K562 (cell line): ENCODE data around the gene TIMM8A. TPM values are rescaled to one million over a fixed set of nuclear protein-coding genes. Genes with fewer than 3 reads are reported as not detected.
"Not testable (repeated sequence)": the region's sequence is repeated elsewhere in the genome, so short reads cannot be mapped to it uniquely, and the experiment has no call there.

ENCODE experiments used
- ATAC-seq: fragments of 200-7000 bp; cut with Tn5 transposase; 3 replicates; pipeline ENCODE4 v1.9.1; 2020; ENCODE audit warnings: moderate library complexity
- BruUV-seq: library from RNA; stranded (reverse); fragments of 400-500 nt; replicated peaks from 2 replicates; lab custom pipeline; 2021; lab: Mats Ljungman, UMichigan
- CTCF ChIA-PET: fragments of 300-600 bp; formaldehyde crosslinking; extraction: SDS; loops from one replicate; lab custom pipeline; 2021; ENCODE audit warnings: low intra/inter-chr PET ratio; lab: Yijun Ruan, JAX
- POLR2A ChIA-PET: fragments of 300-600, 350-650 bp; sonication (Branson Sonifier 250); formaldehyde crosslinking; extraction: SDS; loops from one replicate; lab custom pipeline; 2021; ENCODE audit warnings: antibody characterized with exemption, inconsistent platforms; lab: Yijun Ruan, JAX
- DNase-seq, 4 experiments: peaks; one replicate each; pipeline versions ENCODE4 v3.0.0 to v3.0.0-alpha.2; 2011 to 2018; ENCODE audit warnings: low spot score in 3 of 4, mixed read lengths in 3 of 4; ENCODE audit errors: extremely low read depth in 1 of 4
- FAIRE-seq: peaks from 2 replicates; lab custom pipeline; 2011; peaks lifted over from hg19 to GRCh38; lab: Jason Lieb, UNC
- H2AFZ ChIP-seq: 2 replicates; pipeline ENCODE4 v1.6.0; 2011; ENCODE audit warnings: low read depth, low read length, control low read depth, inconsistent platforms
- H3K27ac ChIP-seq: fragments of 200-600 bp; 3 replicates; pipeline ENCODE4 v1.8.0; 2011; ENCODE audit warnings: low read depth, mild to moderate bottlenecking, control low read depth, inconsistent platforms, low read length, moderate library complexity, mixed read lengths; ENCODE audit errors: extremely low read depth
- H3K27me3 ChIP-seq, 2 experiments: fragments of 300-600 bp in 1 of 2; 2 replicates in 1 of 2; 3 replicates in 1 of 2; pipeline versions ENCODE4 v1.6.0 to v1.8.0; 2011; ENCODE audit warnings: inconsistent platforms in 2 of 2, low read length in 2 of 2, mild to moderate bottlenecking in 1 of 2, mixed read lengths in 1 of 2, moderate library complexity in 1 of 2; ENCODE audit not compliant: control insufficient read depth in 2 of 2, insufficient read depth in 2 of 2
- H3K36me3 ChIP-seq: fragments of 300-600 bp; 3 replicates; pipeline ENCODE4 v1.8.0; 2011; ENCODE audit warnings: mild to moderate bottlenecking, low read length, inconsistent platforms; ENCODE audit not compliant: control insufficient read depth, insufficient read depth
- H3K4me1 ChIP-seq, 2 experiments: fragments of 200-600 bp in 1 of 2; replicated peaks in 1 of 2; 2 replicates in 1 of 2; 3 replicates in 1 of 2; pipeline versions ENCODE4 v1.5.1 to v1.8.0; 2011; ENCODE audit warnings: inconsistent platforms in 2 of 2, low read length in 2 of 2, mild to moderate bottlenecking in 1 of 2, mixed read lengths in 1 of 2, moderate library complexity in 1 of 2; ENCODE audit not compliant: control insufficient read depth in 2 of 2, insufficient read depth in 2 of 2
- H3K4me2 ChIP-seq: 2 replicates; pipeline ENCODE4 v1.6.1; 2011; ENCODE audit warnings: low read length, control low read depth, inconsistent platforms, mixed read lengths; ENCODE audit not compliant: insufficient read depth
- H3K4me3 ChIP-seq: fragments of 200-600 bp; sonication (generic), shearing (Covaris generic); 2 replicates; pipeline ENCODE4 v1.5.1; 2016; ENCODE audit warnings: control low read depth, inconsistent platforms
- H3K79me2 ChIP-seq: fragments of 200-600 bp; 3 replicates; pipeline ENCODE4 v1.8.0; 2011; ENCODE audit warnings: low read length, inconsistent platforms; ENCODE audit not compliant: control insufficient read depth, insufficient read depth
- H3K9ac ChIP-seq, 2 experiments: 2 replicates each; pipeline versions ENCODE4 v1.6.0 to v1.6.1; 2011; ENCODE audit warnings: low read depth in 2 of 2, low read length in 2 of 2, control low read depth in 1 of 2, inconsistent platforms in 1 of 2, mild to moderate bottlenecking in 1 of 2, mixed read lengths in 1 of 2; ENCODE audit not compliant: insufficient read depth in 1 of 2
- H3K9me1 ChIP-seq: one replicate; pipeline ENCODE4 v1.6.0; 2011; ENCODE audit warnings: inconsistent platforms, mild to moderate bottlenecking, low read length, moderate library complexity; ENCODE audit not compliant: control insufficient read depth, insufficient read depth
- H3K9me3 ChIP-seq: replicated peaks from 2 replicates; pipeline ENCODE4 v1.5.1; 2011; ENCODE audit warnings: low read depth, low read length, inconsistent platforms; ENCODE audit not compliant: control insufficient read depth, insufficient read depth
- H4K20me1 ChIP-seq: replicated peaks from 2 replicates; pipeline ENCODE4 v1.6.1; 2011; ENCODE audit warnings: low read length, inconsistent platforms, mixed read lengths; ENCODE audit not compliant: control insufficient read depth, insufficient read depth
- HMG20A ChIP-seq: fragments of 450-650 bp; formaldehyde crosslinking; conservative IDR thresholded peaks from 2 replicates; pipeline ENCODE4 v1.4.0; 2020; ENCODE audit warnings: mild to moderate bottlenecking, mixed read lengths
- KDM1A ChIP-seq, 2 experiments: fragments of 450-650 bp; IDR thresholded peaks; 2 replicates each; pipeline ENCODE4 v1.6.1; 2016; ENCODE audit warnings: mild to moderate bottlenecking in 2 of 2
- KDM4B ChIP-seq, 2 experiments: fragments of 450-650 bp in 1 of 2; sonication (generic) in 1 of 2; IDR thresholded peaks; 2 replicates each; pipeline ENCODE4 v1.6.1; 2016 to 2017; ENCODE audit warnings: borderline replicate concordance in 2 of 2, antibody characterized with exemption in 1 of 2, low read depth in 1 of 2, mild to moderate bottlenecking in 1 of 2
- WGBS: fragments of 100-300 bp; shearing (Covaris generic); methylation state at CpG from one replicate; pipeline ENCODE4 v1.1.6; 2016; ENCODE audit warnings: low coverage, mixed read lengths; ENCODE audit not compliant: insufficient coverage; ENCODE audit errors: missing lambda C conversion rate; 5-methylcytosine and 5-hydroxymethylcytosine counted together
- in situ Hi-C: fragments of 300-500 bp; cut with MboI; formaldehyde crosslinking; loops from 4 replicates; pipeline ENCODE4 v1.15.0; 2018; ENCODE audit warnings: inconsistent platforms, mixed read lengths
- intact Hi-C: fragments of 100-400 bp; cut with micrococcal nuclease; formaldehyde crosslinking; loops from 2 replicates; pipeline ENCODE4 v1.14.2; 2022
- polyA plus RNA-seq, 8 experiments: library from polyadenylated mRNA; depleted of rRNA in 4 of 8; stranded (reverse) in 5 of 8; unstranded in 3 of 8; fragments of >200 nt; fragmentation: Nextera tagmentation in 2 of 8; fragmentation: Illumina TruSeq in 1 of 8; extraction: Ambion mirVana in 2 of 8; extraction: Trizol in 1 of 8; gene quantifications; 2 replicates each; pipeline versions ENCODE4 v1.2.1 to v1.2.3, GENCODE V29; 2011 to 2014; ENCODE audit warnings: inconsistent platforms in 1 of 8, missing spikeins in 1 of 8
- total RNA-seq, 7 experiments: library from RNA; depleted of rRNA in 6 of 7; stranded (reverse); fragments of >200 nt in 6 of 7; fragmentation: Illumina TruSeq in 2 of 7; extraction: Trizol in 2 of 7; gene quantifications; 2 replicates each; pipeline versions ENCODE4 v1.2.1 to v1.2.3, GENCODE V29; 2011 to 2021; ENCODE audit warnings: low replicate concordance in 1 of 7
- TF ChIP-seq, protein P1 (sequence below): fragments of 250-450 bp; sonication (Bioruptor Pico); IDR thresholded peaks from 2 replicates; pipeline ENCODE4 v1.8.0; 2021; ENCODE audit warnings: moderate library complexity, mild to moderate bottlenecking, inconsistent platforms

The TIMM8A gene
- total and polyA plus RNA-seq, 9 of the 15 experiments (the other 6 are each of a cell fraction or from before 2014, with no cell fraction given) = 10.9 to 132 (median 41.1) TPM

DNA sequence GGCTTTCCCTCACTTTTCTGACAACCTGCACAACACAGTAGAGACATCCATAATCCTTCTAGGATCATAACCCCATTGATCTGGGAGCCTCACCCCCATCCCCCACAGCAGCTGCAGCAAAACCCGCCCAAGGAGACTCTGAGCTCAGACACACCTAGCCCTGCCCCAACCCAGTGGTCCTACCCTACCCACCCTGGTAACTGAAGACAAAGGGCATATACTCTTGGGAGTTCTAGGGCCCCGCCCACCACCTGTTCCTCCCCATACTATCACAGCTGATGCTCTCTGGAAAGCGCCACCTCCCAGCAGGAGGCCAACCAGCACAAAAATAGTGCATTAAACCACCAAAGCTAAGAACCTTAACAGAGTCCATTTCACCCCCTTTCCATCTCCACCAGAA, 21.9 kb downstream of the TIMM8A start:
- CTCF ChIA-PET, H3K9me1 ChIP-seq, H3K27ac ChIP-seq, BruUV-seq, in situ Hi-C loops, H4K20me1 ChIP-seq, H3K4me3 ChIP-seq, intact Hi-C loops, FAIRE-seq, ATAC-seq, H3K36me3 ChIP-seq, H3K9me3 ChIP-seq, DNase-seq, H3K9ac ChIP-seq, H3K4me2 ChIP-seq, H3K79me2 ChIP-seq, H3K27me3 ChIP-seq, H2AFZ ChIP-seq, H3K4me1 ChIP-seq: not testable (repeated sequence)
- WGBS = no CpG with 5 or more reads among the region's 3 CpGs
- POLR2A ChIA-PET = interaction anchor here (0.8 kb wide), 1 partner anchor 22 kb away, joined by 3 read pairs; the partner anchor contains the start of gene TIMM8A

DNA sequence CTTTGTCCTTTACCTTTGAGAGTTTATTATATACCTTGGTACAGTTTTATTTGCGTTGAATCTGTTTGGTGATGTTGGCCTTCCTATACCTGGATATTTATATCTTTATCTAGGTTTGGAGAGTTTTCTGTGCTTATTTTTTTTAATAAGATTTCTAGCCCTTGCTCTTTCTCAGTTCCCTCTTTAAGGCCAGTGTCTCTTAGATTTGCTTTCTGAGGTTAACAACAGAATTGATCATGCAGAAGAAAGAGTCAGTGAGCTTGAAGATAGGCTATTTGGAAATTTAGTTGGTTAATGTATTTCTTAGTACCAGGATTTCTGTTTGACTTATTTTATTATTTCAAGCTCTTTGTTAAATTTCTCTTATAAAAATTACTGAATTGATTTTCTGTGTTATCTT, 44.8 kb downstream of the TIMM8A start:
- H3K27ac ChIP-seq = no peak overlapping the region
- H3K9ac ChIP-seq = no peak overlapping the region
- in situ Hi-C loops (no loop called here), intact Hi-C loops (no loop called here)
- H3K4me3 ChIP-seq = no peak overlapping the region
- no peak overlapping the region for H3K4me2 ChIP-seq
- WGBS = 0% methylated on average over 1 of the region's 1 CpG
- H3K9me1 ChIP-seq = no peaks in the 10 kb centered on the region
- no peaks in the 10 kb centered on the region for H3K79me2 ChIP-seq
- BruUV-seq = no TSS peak
- no peaks in the 10 kb centered on the region for H3K9me3 ChIP-seq
- POLR2A ChIA-PET = no interaction called here
- ATAC-seq = no peak
- H2AFZ ChIP-seq = no peak overlapping the region
- no peaks in the 10 kb centered on the region for H3K36me3 ChIP-seq
- FAIRE-seq = no peak
- CTCF ChIA-PET = no interaction called here
- DNase-seq = no peak
- no peaks in the 10 kb centered on the region for H3K4me1 ChIP-seq
- no peaks in the 10 kb centered on the region for H4K20me1 ChIP-seq
- no peaks in the 10 kb centered on the region for H3K27me3 ChIP-seq
- TF ChIP-seq, protein P1, sequence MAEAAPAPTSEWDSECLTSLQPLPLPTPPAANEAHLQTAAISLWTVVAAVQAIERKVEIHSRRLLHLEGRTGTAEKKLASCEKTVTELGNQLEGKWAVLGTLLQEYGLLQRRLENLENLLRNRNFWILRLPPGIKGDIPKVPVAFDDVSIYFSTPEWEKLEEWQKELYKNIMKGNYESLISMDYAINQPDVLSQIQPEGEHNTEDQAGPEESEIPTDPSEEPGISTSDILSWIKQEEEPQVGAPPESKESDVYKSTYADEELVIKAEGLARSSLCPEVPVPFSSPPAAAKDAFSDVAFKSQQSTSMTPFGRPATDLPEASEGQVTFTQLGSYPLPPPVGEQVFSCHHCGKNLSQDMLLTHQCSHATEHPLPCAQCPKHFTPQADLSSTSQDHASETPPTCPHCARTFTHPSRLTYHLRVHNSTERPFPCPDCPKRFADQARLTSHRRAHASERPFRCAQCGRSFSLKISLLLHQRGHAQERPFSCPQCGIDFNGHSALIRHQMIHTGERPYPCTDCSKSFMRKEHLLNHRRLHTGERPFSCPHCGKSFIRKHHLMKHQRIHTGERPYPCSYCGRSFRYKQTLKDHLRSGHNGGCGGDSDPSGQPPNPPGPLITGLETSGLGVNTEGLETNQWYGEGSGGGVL (CRISPR knock-in tag) = no peak
- TF ChIP-seq KDM1A (IDR thresholded peaks at IDR 0.05) = no peak
- no peak for TF ChIP-seq KDM4B (IDR thresholded peaks at IDR 0.05; ENCODE audit: borderline replicate concordance in 2 of 2, low read depth in 1 of 2)
- no peak for TF ChIP-seq HMG20A (CRISPR knock-in tag)
